GM19025 (cell line): ENCODE results near the gene TPD52L1.
"Not testable (repeated sequence)": the region's sequence is repeated elsewhere in the genome, so short reads cannot be mapped to it uniquely, and the experiment has no call there.

Experiments used
- ATAC-seq: cut with Tn5 transposase; IDR thresholded peaks from one replicate; pipeline ENCODE4 v1.9.1; 2021; ENCODE audit warnings: mild to moderate bottlenecking, low read depth, moderate library complexity; ENCODE audit not compliant: unreplicated experiment

TPD52L1 gene

DNA sequence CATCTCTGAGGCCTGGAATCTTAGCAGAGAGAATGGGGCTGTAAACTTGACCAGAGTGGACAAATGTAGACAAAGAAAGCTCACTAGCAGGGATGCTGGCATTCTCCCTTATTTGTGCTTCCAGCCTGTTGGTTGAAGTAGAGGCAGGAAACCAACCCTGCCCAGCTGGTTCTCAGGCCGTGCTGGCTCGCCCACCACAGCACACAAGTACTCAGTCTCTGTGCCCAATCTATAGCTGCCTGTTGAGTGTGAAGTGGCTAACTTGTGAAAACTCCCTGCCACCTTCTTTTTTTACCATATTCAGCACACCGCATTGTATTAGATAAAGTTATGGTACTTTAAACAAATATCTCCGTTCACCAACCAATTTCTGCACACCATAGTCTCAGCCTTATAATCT lies 110.9 kb downstream of the TPD52L1 start:
- no peak for ATAC-seq

DNA sequence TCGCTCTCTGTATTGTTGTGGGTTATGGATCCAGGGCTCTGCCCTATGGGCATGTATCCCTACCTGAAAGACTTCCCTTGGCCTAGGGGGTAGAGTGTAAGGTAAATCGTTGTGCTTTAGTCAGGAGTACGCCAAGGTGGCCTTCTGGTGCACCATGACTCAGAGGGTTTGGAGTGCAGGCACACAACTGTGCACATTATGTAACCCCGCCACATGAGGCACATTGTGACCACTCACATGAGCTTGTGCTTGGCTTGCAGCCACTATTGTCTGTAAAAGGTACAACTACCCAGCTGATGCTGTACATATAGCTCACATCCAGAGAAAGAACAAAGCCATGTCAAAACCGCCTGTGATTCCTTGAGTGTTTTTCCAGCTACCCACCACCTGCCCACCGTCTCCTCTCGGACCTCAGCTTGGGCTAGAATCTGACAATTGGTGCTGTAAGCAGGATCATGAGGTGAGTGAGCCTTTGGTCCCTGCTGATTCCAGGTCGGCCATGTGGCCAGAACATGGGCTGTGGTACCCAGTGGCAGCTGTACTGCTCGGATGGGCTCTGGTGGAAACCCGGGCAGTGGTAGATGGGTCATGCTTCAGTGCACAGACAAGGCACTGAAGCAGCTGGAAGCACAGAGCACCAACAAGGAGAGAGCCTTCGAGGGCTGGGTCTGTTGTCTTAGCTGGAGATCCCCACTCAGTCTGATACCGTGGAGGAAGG lies 114.4 kb downstream of the TPD52L1 start:
- ATAC-seq = no peak

DNA sequence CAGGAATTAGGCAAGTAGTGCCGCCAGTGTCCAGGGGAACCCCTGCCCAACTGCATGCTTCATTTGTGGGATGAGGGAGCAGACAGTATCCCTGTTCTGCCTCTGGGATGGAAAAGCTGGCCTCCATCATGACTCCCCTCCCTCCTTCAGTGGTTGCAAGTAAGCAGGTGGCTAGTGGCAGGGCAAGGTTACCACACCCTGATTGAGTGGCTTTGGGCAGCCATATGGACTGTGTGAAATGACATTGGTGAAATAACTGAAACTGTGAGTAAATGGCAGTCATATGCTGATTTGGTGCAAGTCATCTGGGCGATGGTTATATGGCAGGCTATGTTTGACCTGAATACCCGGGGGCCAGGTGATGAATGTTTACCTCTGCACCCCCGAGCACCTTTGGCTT lies 115.2 kb downstream of the TPD52L1 start:
- ATAC-seq = no peak

GRCh38 chr6:125269328-125269985 lies 115.9 kb downstream of the TPD52L1 start:
- ATAC-seq = no peak

GRCh38 chr6:125270380-125270779 lies 116.8 kb downstream of the TPD52L1 start:
- no peak for ATAC-seq

DNA sequence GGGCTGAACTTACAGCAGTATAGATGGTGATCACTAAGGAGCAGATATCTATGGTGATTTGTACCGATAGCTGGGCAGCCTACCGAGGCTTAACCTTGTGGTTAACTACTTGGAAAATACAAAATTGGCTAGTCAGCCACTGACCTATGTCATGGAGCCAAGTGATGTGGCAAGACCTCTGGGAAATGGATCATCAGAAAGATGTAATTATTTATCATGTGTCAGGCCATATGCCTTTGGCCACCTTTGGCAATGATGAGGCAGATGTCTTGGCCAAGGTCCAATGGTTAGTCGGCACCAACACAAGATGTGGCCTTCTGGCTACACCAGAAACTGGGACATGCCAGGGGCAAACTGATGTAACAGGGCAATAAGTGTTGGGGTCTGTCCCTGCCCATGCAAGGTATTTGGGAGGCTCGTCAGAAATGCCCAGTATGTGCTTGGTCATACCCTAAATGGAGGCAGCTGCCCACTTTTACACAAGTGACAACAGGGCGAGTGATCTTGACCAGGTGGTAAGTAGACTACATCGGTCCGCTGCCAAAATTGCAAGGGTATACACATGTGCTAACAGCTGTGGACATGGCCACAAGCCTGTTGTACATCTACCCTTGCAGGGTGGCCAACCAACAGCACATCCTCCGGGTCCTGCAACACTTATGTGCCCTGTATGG lies 118.0 kb downstream of the TPD52L1 start:
- no peak for ATAC-seq

DNA sequence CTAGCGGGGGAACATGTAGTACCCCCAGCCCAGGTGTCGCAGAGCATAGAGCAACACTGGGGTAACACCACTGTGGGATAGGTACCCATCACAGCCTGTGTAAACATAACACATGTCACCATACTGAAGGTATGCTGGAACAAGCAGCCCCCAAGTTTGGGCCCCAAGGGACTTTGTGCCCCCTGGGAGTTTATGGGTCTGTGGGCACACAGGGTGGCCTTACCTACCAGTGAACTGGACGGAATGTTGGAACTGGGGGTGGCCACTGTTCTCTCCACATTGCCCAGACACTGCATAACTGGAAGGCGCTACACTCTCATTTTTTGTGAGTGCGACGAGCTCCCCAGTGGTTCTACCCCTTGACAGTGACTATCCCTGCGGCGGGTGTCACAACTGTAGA lies 119.7 kb downstream of the TPD52L1 start:
- no peak for ATAC-seq

- ATAC-seq = no peak
These were observed 120.4 kb downstream of the TPD52L1 start for GRCh38 chr6:125273965-125274364.

- no peak for ATAC-seq
These were observed 121.4 kb downstream of the TPD52L1 start for GRCh38 chr6:125274935-125275334.

DNA sequence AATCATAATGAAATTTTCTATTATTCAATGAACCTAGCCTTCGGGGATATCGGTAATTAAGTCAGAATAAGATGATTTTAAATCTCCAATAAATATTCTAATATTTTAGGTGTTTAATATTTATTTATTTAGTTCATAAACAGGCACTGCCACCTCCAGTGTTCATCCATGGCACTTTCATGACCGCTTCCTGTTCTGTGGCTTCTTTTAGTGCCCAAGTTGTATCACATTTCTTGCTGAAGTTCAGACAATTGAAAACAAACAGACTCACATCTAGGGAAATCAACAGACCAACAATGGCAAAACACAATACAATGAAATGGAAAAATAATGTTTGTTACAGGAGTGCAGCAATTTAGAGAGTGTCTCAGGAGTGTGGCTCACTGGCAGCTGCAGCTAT lies 122.2 kb downstream of the TPD52L1 start:
- ATAC-seq = no peak

DNA sequence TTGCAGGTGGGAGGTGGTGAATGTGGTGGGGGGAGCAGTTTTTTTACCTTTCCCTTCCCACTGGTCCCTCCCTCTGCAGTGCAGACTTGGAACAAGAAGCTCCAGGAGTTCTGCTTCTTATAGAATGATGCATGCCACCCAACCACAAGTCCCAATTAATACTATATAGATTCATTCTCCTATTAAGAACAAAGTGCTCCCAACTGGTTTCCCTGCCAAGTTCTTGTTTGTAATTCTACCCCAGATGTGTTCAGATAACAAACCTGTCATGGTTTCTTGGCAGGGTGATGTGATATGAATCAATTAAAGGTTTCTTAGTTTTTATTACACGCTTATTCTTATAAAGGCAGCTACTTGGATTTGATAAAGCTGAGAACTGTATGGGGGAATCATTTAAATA lies 124.3 kb downstream of the TPD52L1 start:
- no peak for ATAC-seq

- ATAC-seq = no peak
These were observed 126.4 kb downstream of the TPD52L1 start for GRCh38 chr6:125279961-125280360.

DNA sequence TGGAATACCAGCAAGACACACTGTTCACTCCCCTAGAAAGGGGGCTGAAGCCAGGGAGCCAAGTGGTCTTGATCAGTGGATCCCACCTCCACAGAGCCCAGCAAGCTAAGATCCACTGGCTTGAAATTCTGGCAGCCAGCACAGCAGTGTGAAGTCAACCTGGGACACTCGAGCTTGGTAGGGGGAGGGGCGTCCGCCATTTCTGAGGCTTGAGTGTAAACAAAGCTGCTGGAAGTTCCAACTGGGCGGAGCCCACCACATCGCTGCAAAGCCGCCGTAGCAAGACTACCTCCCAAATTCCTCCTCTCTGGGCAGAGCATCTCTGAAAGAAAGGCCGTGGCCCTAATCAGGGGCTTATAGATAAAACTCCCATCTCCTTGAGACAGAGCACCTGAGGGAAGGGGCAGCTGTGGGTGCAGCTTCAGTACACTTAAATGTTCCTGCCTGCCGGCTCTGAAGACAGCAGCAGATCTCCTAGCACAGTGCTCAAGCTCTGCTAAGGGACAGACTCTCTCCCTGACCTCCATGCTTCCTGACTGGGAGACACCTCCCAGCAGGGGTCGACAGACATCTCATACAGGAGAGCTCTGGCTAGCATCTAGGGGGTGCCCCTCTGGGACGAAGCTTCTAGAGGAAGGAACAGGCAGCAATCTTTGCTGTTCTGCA lies 126.9 kb downstream of the TPD52L1 start:
- not testable (repeated sequence) for ATAC-seq

DNA sequence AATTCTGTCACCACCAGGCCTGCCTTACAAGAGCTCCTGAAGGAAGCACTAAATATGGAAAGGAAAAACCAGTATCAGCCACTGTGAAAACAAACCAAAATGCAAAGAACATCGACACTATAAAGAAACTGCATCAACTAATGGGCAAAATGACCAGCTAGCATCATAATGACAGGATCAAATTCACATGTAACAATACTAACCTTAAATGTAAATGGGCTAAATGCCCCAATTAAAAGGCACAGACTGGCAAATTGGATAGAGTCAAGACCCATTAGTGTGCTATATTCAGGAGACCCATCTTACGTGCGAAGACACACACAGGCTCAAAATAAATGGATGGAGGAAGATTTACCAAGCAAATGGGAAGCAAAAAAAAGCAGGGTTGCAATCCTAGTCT lies 128.9 kb downstream of the TPD52L1 start:
- not testable (repeated sequence) for ATAC-seq

GRCh38 chr6:125285353-125285752 lies 131.8 kb downstream of the TPD52L1 start:
- no peak for ATAC-seq

GRCh38 chr6:125285936-125286335 lies 132.4 kb downstream of the TPD52L1 start:
- no peak for ATAC-seq

GRCh38 chr6:125287718-125288117 lies 134.1 kb downstream of the TPD52L1 start:
- ATAC-seq = no peak

GRCh38 chr6:125293587-125293986 lies 140.0 kb downstream of the TPD52L1 start:
- no peak for ATAC-seq

- no peak for ATAC-seq
These were observed 140.5 kb downstream of the TPD52L1 start for GRCh38 chr6:125294036-125294435.

DNA sequence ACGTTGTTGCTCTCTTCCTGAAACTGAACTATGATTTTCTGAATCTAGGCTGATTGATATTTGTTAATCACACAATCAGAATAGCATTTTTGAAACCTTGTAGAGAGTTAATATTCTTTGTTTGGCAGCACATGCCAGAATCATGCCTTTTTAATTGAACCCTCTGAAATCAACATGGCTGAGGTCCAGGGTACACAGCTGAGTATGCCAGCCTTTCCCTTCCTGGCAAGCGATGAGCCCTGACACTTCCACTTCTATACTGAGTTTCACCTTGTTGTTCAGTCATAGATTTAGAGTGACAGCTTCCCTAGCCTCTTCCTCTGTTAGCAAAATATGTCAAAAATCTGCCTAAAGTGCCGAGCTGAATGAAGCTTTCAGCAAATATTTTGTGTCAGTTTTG lies 141.4 kb downstream of the TPD52L1 start:
- ATAC-seq = no peak

DNA sequence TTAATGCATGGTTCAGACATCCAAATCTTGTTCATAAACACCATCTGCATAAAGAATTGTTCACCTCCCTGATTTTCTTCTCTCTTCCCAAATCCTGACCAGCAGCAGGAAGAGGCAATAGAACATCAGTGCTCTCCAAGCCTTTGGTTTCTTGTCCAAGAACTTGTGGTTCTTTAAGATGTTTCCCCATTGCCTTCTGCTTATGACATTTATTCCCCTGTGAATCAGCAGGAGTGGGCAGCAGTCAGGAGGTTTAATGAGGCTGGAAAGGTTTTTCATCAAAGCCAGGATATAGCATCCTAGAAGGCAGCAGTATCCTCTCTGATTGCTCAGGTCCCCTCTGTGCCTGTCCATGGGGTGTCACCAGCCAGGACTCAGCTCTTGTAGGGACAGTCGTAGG lies 142.9 kb downstream of the TPD52L1 start:
- no peak for ATAC-seq
